OCI-LY3 (cell line): Measurements from ENCODE around the gene MTUS2.

ENCODE experiments used
- CTCF ChIP-seq: fragments of 200-600, 300-600 bp; sonication (generic); IDR thresholded peaks from 2 replicates; pipeline ENCODE4 v1.5.1; 2014; ENCODE audit warnings: antibody characterized with exemption, low read length, low read depth
- EZH2phosphoT487 ChIP-seq: fragments of 200-600 bp; shearing (Covaris generic); IDR thresholded peaks from 2 replicates; pipeline ENCODE4 v1.6.1; 2018; ENCODE audit warnings: antibody characterized with exemption, mixed run types, low read depth

- TF ChIP-seq CTCF (no peak), EZH2phosphoT487 (no peak)
These were observed 2.0 kb downstream of the MTUS2 start for GRCh38 chr13:28822151-28822550.
